ENCODE measurements around the gene PIK3AP1. TPM values are rescaled to one million over a fixed set of nuclear protein-coding genes. Genes with fewer than 3 reads are reported as not detected.

PIK3AP1 gene
- total RNA-seq: 0.64 and 1.0 TPM in 2 replicates

GRCh38 chr10:96720422-96721206, at the start of gene PIK3AP1:
Gene PIK3AP1, minus strand, starts transcription at chr10:96720514. Its CDS starts 120 bp downstream, at chr10:96720394.

GRCh38 chr10:96586419-96587263, 133.7 kb downstream of the PIK3AP1 start, which contains the start of gene TM9SF3:
Gene TM9SF3, minus strand, starts transcription at chr10:96587012. Its CDS starts 177 bp downstream, at chr10:96586835.

Other genes with a start within 250 kb of the PIK3AP1 start
- gene TLL2, start 206.6 kb downstream of the PIK3AP1 start, total RNA-seq: 0.34 and 17.7 TPM in 2 replicates
- 134 and 154 TPM in 2 replicates for gene TM9SF3, start 133.5 kb downstream of the PIK3AP1 start, total RNA-seq
- 38.3 and 44.7 TPM in 2 replicates for gene LCOR, start 111.8 kb upstream of the PIK3AP1 start, total RNA-seq